Stimulated activated naive CD8-positive, alpha-beta T cell treated with anti-CD3 and anti-CD28 coated beads, Interleukin-15, Interleukin-2, amounts not matched to agents 100 U/mL and 50 U/mL, for 24 hours (primary cell): ENCODE data around the gene OSBPL3.
A peak's percentile ranks its signal among the peaks of the same experiment; 100 is the strongest.
"Not testable (repeated sequence)": the region's sequence is repeated elsewhere in the genome, so short reads cannot be mapped to it uniquely, and the experiment has no call there.

Experiments
- ATAC-seq: fragments of 150-1000 bp; cut with Tn5 transposase; one replicate; pipeline ENCODE4 v1.10.0; 2021
- DNase-seq: peaks from one replicate; pipeline ENCODE4 v3.0.0; 2021

Gene OSBPL3

DNA sequence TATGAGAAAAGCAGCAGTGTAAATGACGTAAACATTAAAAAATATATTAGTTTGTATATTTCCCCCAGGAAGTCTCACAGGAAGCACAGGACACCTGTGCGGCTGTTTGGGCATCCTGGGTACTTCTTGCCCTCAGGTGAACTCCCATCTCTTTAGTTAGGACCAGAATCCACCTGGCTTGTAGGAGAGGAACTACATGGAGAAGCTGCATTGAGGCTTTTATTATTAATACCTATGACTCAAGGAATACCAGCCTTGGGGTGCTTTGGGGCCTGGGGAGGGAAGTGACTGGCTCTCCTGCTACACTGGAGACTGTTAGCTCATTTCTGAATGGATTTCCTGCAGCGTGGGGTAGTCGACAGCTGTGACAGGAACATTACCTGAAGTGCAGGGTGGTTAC lies 182.7 kb downstream of the OSBPL3 start:
- no peak for DNase-seq
- no peak for ATAC-seq

GRCh38 chr7:24795407-24795767 lies 184.6 kb downstream of the OSBPL3 start:
- no peak for ATAC-seq

DNA sequence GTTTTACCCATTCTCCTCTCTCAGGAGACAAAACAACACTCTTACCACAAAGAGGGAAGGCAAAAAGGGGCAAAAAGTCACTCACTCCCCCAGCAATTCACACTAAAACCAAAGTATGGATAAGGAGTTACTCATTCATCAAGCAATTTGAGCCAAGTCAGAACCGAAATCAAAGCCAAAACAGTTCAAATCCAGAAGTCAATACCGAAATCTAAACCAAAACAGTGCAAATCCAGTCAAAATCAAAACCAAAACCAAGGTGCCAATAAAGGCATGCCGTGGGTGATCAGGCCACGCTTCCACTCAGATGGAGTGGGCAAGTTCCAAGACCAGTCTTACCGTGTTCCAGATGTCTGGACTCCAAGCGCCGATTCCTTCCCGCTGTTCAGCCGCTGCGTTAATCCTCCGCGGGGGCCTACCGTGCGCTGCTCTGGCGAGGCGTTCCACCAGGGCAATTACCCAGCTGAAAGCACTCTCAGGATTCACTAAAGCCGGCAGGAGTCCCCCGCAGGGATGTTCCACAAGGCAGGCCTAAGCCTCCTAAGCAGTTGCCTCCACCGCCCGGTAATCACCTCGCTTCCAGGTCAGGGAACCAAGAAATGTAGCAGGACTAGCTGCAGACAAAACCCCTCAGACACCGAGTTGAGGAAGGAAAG lies 185.1 kb downstream of the OSBPL3 start:
- ATAC-seq = not testable (repeated sequence)

More at GRCh38 chr7:24795407-24795767, 184.6 kb downstream of the OSBPL3 start:
- DNase-seq = no peak

DNA sequence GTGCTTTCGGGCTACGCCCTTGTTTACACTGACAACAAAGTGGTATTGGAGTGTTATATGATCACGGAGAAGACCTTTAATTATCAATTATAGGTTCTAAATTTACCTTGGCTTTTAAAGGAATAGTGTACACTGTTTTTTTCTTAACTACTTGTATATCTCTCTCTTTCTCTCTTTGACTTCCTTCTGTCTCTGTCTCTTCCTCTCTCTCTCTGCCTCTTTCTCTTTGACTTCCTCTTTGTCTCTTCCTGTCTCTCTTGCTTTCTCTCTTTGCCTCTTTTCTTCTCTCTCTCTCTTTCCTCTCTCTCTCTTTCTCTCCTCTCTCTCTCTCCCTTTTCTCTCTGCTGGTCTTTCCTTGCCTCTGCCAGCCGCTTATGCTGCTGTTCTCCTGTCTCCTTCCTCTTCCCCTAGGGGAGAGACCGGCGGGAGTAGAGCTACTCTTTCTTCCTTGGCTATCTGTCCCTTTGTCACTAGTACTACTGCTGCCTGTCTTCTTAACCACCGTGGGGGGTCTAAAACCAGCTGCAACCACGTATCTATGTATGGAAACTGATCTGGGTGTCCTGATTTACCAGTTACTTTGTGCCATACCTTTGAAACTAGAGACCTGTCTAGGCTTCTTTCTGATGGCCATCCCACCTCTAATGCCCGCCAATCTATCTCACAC lies 185.9 kb downstream of the OSBPL3 start:
- ATAC-seq (no peak), DNase-seq (no peak)

More for the DNA sequence above, 185.1 kb downstream of the OSBPL3 start:
- not testable (repeated sequence) for DNase-seq

DNA sequence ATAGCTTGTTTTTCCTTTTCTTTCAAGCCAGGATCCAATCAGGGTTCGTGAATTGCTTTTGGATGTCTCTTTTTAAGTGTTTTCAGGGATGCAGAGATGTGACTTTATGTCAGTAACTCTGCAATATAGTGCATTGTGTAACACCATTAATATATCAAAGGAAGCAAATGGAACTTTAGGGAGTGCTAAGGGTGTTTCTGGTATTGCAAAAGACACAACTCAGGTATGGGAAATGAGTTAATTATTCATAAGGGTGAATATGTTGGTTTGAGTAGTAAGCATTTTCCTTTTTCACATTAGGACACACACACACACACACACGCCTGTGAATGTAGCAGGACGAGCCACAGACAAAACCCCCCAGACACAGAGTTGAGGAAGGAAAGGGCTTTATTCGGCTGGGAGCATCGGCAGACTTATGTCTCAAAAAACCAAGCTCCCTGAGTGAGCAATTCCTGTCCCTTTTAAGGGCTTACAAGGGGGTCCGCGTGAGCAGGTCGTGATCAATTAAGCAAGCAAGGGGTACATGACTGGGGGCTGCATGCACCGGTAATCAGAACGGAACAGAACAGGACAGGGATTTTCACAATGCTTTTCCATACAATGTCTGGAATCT lies 190.9 kb downstream of the OSBPL3 start:
- ATAC-seq (no peak), DNase-seq (no peak)

DNA sequence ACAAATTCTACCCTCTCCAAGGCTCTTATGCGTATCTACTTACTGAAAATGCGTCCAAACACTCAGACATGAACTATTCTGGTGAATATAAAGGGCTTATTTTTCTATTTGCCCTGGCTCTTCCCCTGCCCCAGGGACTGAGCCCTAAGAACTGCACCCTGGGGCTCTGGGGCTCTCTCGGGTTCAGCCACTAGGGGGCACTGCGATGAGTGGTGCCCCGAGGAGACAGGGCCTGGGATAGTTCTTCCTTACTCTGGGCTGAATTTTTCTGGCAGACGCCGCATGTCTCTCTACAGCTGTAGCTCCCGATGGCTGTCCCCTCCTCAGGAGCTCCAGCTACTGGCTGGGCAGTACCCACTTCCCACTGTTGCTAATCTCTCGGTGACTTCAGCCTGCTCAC lies 191.9 kb downstream of the OSBPL3 start:
- no peak for DNase-seq
- no peak for ATAC-seq

DNA sequence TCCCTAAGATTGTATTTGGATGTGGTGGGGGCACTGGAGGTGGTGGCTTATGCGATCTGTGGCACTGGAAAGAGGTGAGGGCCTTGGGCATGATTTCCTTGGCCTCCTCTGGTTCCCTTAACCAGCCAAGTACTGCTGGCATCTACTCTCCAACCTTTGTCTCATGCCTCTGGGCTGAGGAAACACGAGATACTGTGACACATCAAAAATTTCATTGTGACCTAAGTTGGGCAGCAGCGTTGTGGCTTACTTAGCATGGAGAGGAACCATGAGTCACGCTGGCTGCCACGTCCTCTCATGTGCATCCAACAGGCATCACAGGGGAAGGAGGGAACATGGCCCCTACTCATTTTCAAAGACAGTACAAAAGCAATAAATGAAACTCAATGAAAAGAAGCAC lies 193.0 kb downstream of the OSBPL3 start:
- no peak for DNase-seq

DNA sequence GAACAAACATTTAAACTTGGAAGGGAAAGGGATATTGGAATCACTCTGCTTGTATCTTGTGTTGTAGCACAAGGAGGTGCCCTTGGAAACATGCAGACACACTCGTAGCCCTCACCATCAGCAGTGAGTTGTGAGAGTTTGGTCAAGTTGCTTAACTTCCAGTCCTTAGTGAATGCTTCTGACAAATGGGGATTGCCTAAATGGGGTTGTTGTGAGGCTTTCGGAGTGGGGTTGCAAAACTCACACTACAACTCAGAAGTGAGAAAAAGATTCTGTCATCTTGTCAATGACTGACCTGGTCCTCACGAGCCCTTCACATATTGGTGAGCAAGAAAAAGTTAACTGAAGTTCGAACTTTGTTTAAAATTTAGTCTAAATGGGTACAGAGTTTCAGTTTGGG lies 193.7 kb downstream of the OSBPL3 start:
- no peak for DNase-seq
- no peak for ATAC-seq

More for the DNA sequence above, 193.0 kb downstream of the OSBPL3 start:
- ATAC-seq = peak; percentile 72

DNA sequence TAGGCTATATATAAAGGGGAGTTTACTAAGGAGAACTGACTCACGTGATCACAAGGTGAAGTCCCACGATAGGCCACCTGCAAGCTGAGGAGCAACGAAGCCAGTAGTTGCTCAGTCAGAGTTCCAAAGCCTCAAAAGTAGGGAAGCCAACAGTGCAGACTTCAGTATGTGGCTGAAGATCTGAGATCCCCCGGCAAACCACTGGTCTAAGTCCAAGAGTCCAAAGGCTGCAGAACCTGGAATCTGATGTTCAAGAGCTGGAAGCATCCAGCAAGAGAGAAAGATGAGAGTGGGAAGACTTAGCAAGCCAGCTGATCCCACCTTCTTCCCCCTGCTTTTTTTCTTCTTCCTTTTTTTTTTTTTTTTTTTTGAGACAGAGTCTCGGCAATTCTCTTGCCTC lies 195.7 kb downstream of the OSBPL3 start:
- DNase-seq (no peak), ATAC-seq (no peak)

GRCh38 chr7:24783698-24784097 lies 196.3 kb downstream of the OSBPL3 start:
- ATAC-seq = no peak
- DNase-seq = no peak

GRCh38 chr7:24781106-24781505 lies 198.9 kb downstream of the OSBPL3 start:
- ATAC-seq (no peak), DNase-seq (no peak)

DNA sequence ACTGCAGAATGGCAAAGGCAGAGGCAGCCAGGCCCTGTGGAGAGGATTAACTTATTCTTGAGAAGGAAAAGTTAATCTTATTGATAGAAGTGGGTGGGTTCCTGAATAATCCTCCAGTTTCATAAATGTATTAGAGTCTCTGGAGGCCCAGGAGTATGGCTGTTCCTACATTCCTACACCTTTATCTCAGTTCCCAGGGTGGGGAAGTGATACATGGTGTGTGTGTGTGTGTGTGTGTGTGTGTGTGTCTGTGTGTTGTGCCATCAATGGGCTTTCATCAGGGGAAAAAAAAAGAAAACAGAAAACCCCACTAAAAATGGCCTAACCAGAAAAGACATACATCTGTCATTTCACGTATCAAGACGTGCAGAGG lies 200.7 kb downstream of the OSBPL3 start:
- ATAC-seq (no peak), DNase-seq (no peak)

GRCh38 chr7:24778543-24779282 lies 201.3 kb downstream of the OSBPL3 start:
- ATAC-seq (no peak), DNase-seq (no peak)

DNA sequence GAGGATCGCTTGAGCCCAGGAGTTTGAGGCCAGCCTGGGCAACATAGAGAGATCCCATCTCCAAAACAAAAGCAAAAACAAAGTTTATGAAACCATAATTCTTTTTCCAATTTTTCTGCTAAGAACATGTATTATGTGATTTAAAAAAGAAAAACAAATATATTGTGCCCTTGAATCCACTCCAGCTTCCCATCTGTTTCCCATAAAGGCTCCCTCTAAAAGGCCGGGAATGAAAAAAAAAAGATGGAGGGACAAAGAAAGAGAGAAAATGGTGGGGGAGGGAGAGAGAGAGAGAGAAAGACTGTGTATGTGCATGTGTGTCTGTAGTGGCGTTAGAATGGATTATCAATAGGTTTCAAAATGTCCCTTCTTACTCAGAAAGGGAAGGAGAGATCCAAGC lies 202.2 kb downstream of the OSBPL3 start:
- ATAC-seq (no peak), DNase-seq (no peak)

- no peak for DNase-seq
- ATAC-seq = no peak
Observed at GRCh38 chr7:24773646-24774045, 206.3 kb downstream of the OSBPL3 start.

DNA sequence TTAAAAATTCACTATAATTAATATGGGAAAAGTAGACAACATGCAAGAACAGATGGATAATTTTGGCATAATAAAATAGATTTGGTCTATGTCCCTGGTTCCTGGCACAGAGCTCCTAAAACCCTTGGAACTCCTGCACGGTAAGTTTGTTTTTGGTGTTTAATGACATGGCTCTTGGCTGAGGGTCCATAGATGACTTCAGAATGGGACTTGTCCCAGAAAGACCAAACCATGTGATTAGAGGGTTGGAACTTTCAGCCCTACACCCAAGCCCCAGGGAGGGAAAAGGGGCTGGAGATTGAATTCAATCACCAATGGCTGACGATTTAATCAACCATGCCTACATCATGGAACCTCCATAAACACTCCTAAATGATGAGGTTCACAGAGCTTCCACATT lies 210.1 kb downstream of the OSBPL3 start:
- no peak for DNase-seq
- ATAC-seq = no peak

DNA sequence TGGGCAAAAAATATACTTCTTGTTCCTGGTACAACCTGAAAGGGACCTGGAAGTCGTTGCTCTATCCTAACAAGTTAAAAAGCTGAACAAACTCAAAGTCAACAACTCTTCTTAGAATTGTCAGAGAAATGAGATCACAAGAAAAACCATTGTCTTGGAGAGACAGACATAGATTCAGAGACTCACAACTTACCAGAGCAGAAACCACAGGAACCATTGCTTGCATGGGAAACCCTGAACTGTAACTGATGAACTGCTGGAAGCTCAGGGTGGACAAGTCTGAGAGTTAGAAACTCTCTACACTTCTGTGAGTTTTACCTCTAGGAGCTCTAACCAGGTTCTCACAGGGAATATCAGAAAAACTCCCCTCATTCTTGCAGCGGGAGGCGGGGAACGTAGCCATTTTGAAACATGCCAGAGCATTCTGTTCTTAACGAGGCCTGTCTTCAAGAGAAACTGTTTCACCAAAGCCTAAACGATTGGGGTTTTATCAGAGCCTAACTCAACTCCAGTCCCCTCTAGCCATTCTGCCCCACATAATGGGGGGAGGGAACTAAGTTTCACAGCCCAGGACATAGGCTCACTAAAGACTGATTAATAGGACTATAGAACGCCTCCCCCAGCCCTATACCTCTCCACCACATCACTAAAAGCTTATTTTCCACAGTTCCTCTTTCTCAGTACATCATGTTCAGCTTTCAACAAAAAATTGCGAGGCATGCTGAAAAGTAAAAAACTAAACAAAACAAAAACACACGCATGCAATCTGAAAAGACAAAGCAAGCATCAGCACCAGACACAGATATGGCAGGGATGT lies 210.8 kb downstream of the OSBPL3 start:
- DNase-seq = no peak
- ATAC-seq = no peak

GRCh38 chr7:24767878-24768569 lies 212.0 kb downstream of the OSBPL3 start:
- ATAC-seq (no peak), DNase-seq (no peak)

DNA sequence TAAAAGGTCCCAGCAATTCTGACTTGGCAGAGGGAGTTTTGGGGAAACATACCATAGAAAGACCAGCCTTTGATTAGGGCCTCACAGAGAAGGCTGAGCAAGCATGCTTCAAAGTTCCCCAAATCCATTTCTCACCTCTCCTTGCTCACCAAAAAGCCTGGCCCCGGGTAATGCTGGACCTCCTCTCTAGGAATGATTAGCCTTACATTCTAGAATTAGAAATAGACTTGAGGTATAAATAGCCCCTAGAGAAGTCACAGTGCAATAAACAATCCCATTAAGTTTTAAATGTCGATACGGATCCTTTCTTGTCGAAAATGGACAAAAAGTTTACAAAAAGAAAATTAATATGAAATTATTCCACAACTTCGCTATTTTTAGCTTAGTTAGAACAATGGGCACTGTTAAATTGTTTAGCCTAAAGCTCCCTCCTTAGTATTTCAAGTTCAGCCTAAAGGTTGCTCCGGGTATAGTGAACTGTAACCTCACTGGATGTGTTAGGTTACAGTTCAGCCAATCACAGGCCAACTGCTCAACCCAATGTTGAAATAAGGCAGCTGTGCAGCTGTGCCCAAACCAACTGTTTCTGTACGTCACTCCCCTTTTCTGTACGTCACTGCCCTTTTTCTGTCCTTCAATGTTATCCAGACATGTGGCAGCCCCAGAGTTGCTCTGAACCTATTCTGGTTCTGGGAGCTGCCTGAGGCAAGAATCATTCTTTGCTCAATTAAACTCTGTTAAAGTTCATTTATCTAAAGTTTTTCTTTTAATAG lies 214.8 kb downstream of the OSBPL3 start:
- DNase-seq (no peak), ATAC-seq (no peak)

GRCh38 chr7:24764011-24764410 lies 216.0 kb downstream of the OSBPL3 start:
- DNase-seq (no peak), ATAC-seq (no peak)
